ENCODE measurements around the gene TNFRSF21.

- TF ChIP-seq CTCF (IDR thresholded peaks at IDR 0.05): no peak
- no peak for TF ChIP-seq POLR2A (IDR thresholded peaks at IDR 0.05)
These were observed 78.6 kb downstream of the TNFRSF21 start for GRCh38 chr6:47231151-47231550.
